PC-3 (cell line): ENCODE results near the gene PTPRR. TPM values are rescaled to one million over a fixed set of nuclear protein-coding genes. Genes with fewer than 3 reads are reported as not detected.

ENCODE experiments used
- ATAC-seq: fragments of 200-7000 bp; cut with Tn5 transposase; 2 replicates; pipeline ENCODE4 v1.9.1; 2020; ENCODE audit warnings: mild to moderate bottlenecking, moderate library complexity
- BruUV-seq: library from RNA; stranded (reverse); fragments of 400-500 nt; replicated peaks from 2 replicates; lab custom pipeline; 2021; lab: Mats Ljungman, UMichigan
- CTCF ChIA-PET: fragments of 300-600 bp; sonication (Branson Sonifier 250); formaldehyde crosslinking; loops from one replicate; lab custom pipeline; 2022; ENCODE audit warnings: antibody characterized with exemption; lab: Charles Lee
- POLR2A ChIA-PET: fragments of 300-600 bp; sonication (Branson Sonifier 250); formaldehyde crosslinking; loops from one replicate; lab custom pipeline; 2022; ENCODE audit warnings: antibody characterized with exemption; ENCODE audit not compliant: unreplicated experiment; lab: Charles Lee
- DNase-seq: peaks from one replicate; pipeline ENCODE4 v3.0.0-alpha.2; 2015
- H2AFZ ChIP-seq: fragments of 300-600 bp; sonication (generic); 2 replicates; pipeline ENCODE4 v1.6.0; 2016; ENCODE audit warnings: antibody characterized with exemption, low read length
- H3F3A ChIP-seq: fragments of 300-600 bp; sonication (generic); one replicate; pipeline ENCODE4 v1.6.0; 2017; ENCODE audit warnings: antibody characterized with exemption, low read length, control low read depth, mild to moderate bottlenecking; ENCODE audit not compliant: unreplicated experiment
- H3K27ac ChIP-seq: fragments of 300-600 bp; sonication (generic); 2 replicates; pipeline ENCODE4 v1.5.1; 2016; ENCODE audit warnings: mild to moderate bottlenecking, low read length
- H3K27me3 ChIP-seq: fragments of 300-600 bp; sonication (generic); 2 replicates; pipeline ENCODE4 v1.6.1; 2016; ENCODE audit warnings: low read length, mixed read lengths
- H3K36me3 ChIP-seq: fragments of 300-600 bp; sonication (generic); 2 replicates; pipeline ENCODE4 v1.6.1; 2016; ENCODE audit warnings: low read depth, mixed run types, low read length, mixed read lengths
- H3K4me1 ChIP-seq: fragments of 300-600 bp; sonication (generic); 2 replicates; pipeline ENCODE4 v1.5.1; 2016; ENCODE audit warnings: low read length; ENCODE audit not compliant: insufficient read depth
- H3K4me2 ChIP-seq: fragments of 300-600 bp; sonication (generic); 2 replicates; pipeline ENCODE4 v1.6.0; 2016; ENCODE audit warnings: low read length
- H3K4me3 ChIP-seq: fragments of 300-600 bp; sonication (generic); 2 replicates; pipeline ENCODE4 v1.5.1; 2016; ENCODE audit warnings: mild to moderate bottlenecking, low read length, mixed read lengths
- H3K79me2 ChIP-seq: fragments of 300-600 bp; sonication (generic); 2 replicates; pipeline ENCODE4 v1.6.1; 2017; ENCODE audit warnings: low read length, mixed read lengths
- H3K9ac ChIP-seq: fragments of 300-600 bp; sonication (generic); 2 replicates; pipeline ENCODE4 v1.6.0; 2016; ENCODE audit warnings: mild to moderate bottlenecking, low read length
- H3K9me2 ChIP-seq: fragments of 300-600 bp; sonication (generic); replicated peaks from 2 replicates; pipeline ENCODE4 v1.6.1; 2016; ENCODE audit warnings: mixed run types, low read length, mixed read lengths
- H3K9me3 ChIP-seq: fragments of 300-600 bp; sonication (generic); 2 replicates; pipeline ENCODE4 v1.6.1; 2016; ENCODE audit warnings: low read length, mixed read lengths
- H4K20me1 ChIP-seq: fragments of 300-600 bp; sonication (generic); 2 replicates; pipeline ENCODE4 v1.6.1; 2016; ENCODE audit warnings: low read length, mixed read lengths
- EZH2 ChIP-seq: fragments of 300-600 bp; sonication (generic); IDR thresholded peaks from one replicate; pipeline ENCODE4 v1.6.1; 2017; ENCODE audit warnings: antibody characterized with exemption, mild to moderate bottlenecking, low read length; ENCODE audit not compliant: unreplicated experiment
- EZH2phosphoT487 ChIP-seq: fragments of 300-600 bp; sonication (generic); IDR thresholded peaks from 2 replicates; pipeline ENCODE4 v1.6.1; 2018; ENCODE audit warnings: mild to moderate bottlenecking, antibody characterized with exemption, low read length, borderline replicate concordance
- intact Hi-C: fragments of 100-400 bp; cut with micrococcal nuclease; formaldehyde crosslinking; loops from 2 replicates; pipeline ENCODE4 v1.9.0; 2023
- total RNA-seq: library from RNA; depleted of rRNA; stranded (reverse); fragments of >200 nt; gene quantifications from 2 replicates; pipeline ENCODE4 v1.2.3, GENCODE V29; 2014
- TF ChIP-seq, protein P1 (sequence below): fragments of 300-600 bp; sonication (generic); conservative IDR thresholded peaks from 2 replicates; pipeline ENCODE4 v1.5.1; 2017; ENCODE audit warnings: antibody characterized with exemption, low read depth, mild to moderate bottlenecking, low read length

Gene PTPRR
- total RNA-seq, 1 experiment from 2014 or later = 3.1 TPM

DNA sequence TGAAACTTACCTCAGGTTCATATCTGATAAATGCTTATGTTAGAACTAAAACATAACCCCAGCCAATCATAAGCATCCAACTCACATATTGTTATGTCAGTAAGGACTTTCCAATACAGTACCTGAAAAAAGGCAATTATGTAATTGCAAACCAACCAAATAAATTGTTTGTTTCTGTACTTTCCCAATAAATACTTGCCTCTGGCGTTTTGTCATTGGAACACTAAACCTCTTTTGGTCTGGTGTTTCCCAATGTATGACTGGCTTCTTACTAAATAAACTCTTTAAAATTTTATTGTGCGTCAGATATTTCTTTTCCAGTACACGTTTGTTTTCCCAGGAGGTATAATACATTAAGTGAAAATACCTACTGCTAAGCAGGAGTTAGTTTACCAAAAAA lies 276.6 kb downstream of the PTPRR start:
- no peak overlapping the region for H2AFZ ChIP-seq
- no peak for TF ChIP-seq EZH2phosphoT487
- TF ChIP-seq, protein P1, sequence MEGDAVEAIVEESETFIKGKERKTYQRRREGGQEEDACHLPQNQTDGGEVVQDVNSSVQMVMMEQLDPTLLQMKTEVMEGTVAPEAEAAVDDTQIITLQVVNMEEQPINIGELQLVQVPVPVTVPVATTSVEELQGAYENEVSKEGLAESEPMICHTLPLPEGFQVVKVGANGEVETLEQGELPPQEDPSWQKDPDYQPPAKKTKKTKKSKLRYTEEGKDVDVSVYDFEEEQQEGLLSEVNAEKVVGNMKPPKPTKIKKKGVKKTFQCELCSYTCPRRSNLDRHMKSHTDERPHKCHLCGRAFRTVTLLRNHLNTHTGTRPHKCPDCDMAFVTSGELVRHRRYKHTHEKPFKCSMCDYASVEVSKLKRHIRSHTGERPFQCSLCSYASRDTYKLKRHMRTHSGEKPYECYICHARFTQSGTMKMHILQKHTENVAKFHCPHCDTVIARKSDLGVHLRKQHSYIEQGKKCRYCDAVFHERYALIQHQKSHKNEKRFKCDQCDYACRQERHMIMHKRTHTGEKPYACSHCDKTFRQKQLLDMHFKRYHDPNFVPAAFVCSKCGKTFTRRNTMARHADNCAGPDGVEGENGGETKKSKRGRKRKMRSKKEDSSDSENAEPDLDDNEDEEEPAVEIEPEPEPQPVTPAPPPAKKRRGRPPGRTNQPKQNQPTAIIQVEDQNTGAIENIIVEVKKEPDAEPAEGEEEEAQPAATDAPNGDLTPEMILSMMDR = no peak
- TF ChIP-seq EZH2 = no peak
- H3F3A ChIP-seq = peaks cover 16% of the 10 kb centered on the region
- intact Hi-C loops = no loop called here
- H3K9ac ChIP-seq = peak overlapping the region; percentile 87
- ATAC-seq (peak; percentile 37), DNase-seq (peak; percentile 97)
- POLR2A ChIA-PET = no interaction called here
- peaks cover 72% of the 10 kb centered on the region for H3K4me1 ChIP-seq
- peak overlapping the region; percentile 99 for H3K27ac ChIP-seq
- no peaks in the 10 kb centered on the region for H3K79me2 ChIP-seq
- H3K36me3 ChIP-seq = no peaks in the 10 kb centered on the region
- no peaks in the 10 kb centered on the region for H4K20me1 ChIP-seq
- H3K27me3 ChIP-seq = no peaks in the 10 kb centered on the region
- H3K9me2 ChIP-seq = no peaks in the 10 kb centered on the region
- BruUV-seq = no TSS peak
- no peak overlapping the region for H3K4me3 ChIP-seq
- H3K4me2 ChIP-seq = peak overlapping the region; percentile 79
- no peaks in the 10 kb centered on the region for H3K9me3 ChIP-seq
- CTCF ChIA-PET = no interaction called here

DNA sequence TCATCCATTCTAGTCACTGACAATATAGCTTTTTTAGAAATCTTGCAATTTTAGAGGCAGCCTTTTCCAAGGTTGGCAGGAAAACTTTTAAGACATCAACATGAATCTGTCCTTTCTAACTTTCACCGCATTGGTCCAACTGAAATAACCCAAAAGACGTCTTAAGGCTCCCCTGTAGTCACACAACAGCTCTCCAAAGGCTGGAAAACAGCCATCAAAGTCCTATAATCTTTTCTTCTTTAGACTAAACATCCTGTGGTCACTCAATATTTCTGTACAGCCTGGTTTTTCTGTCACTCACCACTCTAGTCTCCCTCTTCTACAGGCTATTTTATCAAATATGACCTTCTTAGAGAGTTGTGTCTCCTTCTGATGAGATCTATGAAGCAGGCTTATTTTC lies 278.8 kb downstream of the PTPRR start:
- no peaks in the 10 kb centered on the region for H3K9me3 ChIP-seq
- DNase-seq (no peak), ATAC-seq (no peak)
- TF ChIP-seq EZH2 = no peak
- no peak for TF ChIP-seq EZH2phosphoT487
- TF ChIP-seq, protein P1 = no peak
- no TSS peak for BruUV-seq
- H3K9ac ChIP-seq = no peak overlapping the region
- H2AFZ ChIP-seq = no peak overlapping the region
- peaks cover 65% of the 10 kb centered on the region for H3K4me1 ChIP-seq
- peaks cover 13% of the 10 kb centered on the region for H3F3A ChIP-seq
- intact Hi-C loops = no loop called here
- POLR2A ChIA-PET = no interaction called here
- H4K20me1 ChIP-seq = no peaks in the 10 kb centered on the region
- H3K9me2 ChIP-seq = no peaks in the 10 kb centered on the region
- no peaks in the 10 kb centered on the region for H3K36me3 ChIP-seq
- no peak overlapping the region for H3K4me2 ChIP-seq
- H3K27me3 ChIP-seq = no peaks in the 10 kb centered on the region
- CTCF ChIA-PET = no interaction called here
- H3K79me2 ChIP-seq = no peaks in the 10 kb centered on the region
- H3K4me3 ChIP-seq = no peak overlapping the region
- no peak overlapping the region for H3K27ac ChIP-seq

DNA sequence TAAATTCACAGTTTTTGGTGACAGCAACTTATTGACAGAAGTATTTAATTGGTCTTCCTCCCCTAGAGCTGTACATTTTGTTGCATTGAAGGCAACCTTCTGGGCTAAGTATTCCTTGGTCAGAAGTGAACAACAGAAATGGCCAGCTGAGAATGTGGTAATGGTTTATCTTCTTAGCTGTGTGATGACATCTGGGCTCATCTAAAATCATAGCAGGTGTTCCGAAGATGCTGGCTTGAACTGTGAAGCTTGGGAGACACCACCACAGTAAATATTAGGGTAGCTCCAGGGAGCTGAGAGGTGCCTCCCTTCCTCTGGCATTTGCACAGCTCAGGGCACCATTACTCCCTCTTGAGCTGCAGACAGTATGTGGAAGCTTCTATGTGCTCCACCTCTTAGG lies 279.6 kb downstream of the PTPRR start:
- ChIA-PET POLR2A (no interaction called here), CTCF (no interaction called here)
- H4K20me1 ChIP-seq = no peaks in the 10 kb centered on the region
- no peaks in the 10 kb centered on the region for H3K36me3 ChIP-seq
- H3K9me2 ChIP-seq = no peaks in the 10 kb centered on the region
- no peak overlapping the region for H2AFZ ChIP-seq
- no TSS peak for BruUV-seq
- H3K27ac ChIP-seq = no peak overlapping the region
- H3K9me3 ChIP-seq = no peaks in the 10 kb centered on the region
- H3K4me2 ChIP-seq = no peak overlapping the region
- ATAC-seq (no peak), DNase-seq (no peak)
- no peak for TF ChIP-seq EZH2phosphoT487
- TF ChIP-seq, protein P1 = no peak
- no peak for TF ChIP-seq EZH2
- H3K27me3 ChIP-seq = no peaks in the 10 kb centered on the region
- peaks cover 59% of the 10 kb centered on the region for H3K4me1 ChIP-seq
- no peak overlapping the region for H3K4me3 ChIP-seq
- H3K79me2 ChIP-seq = no peaks in the 10 kb centered on the region
- peaks cover 7% of the 10 kb centered on the region for H3F3A ChIP-seq
- intact Hi-C loops = no loop called here
- no peak overlapping the region for H3K9ac ChIP-seq
